OCI-M1 (cell line): Measurements from ENCODE around the gene KDM7A.
"Not testable (repeated sequence)": the region's sequence is repeated elsewhere in the genome, so short reads cannot be mapped to it uniquely, and the experiment has no call there.

ENCODE experiments used
- DNase-seq: peaks from one replicate; lab custom pipeline; 2025; lab: John Stamatoyannopoulos, UW

The KDM7A gene

GRCh38 chr7:140156460-140157080 is 20.2 kb downstream of the KDM7A start:
- no peak for DNase-seq

DNA sequence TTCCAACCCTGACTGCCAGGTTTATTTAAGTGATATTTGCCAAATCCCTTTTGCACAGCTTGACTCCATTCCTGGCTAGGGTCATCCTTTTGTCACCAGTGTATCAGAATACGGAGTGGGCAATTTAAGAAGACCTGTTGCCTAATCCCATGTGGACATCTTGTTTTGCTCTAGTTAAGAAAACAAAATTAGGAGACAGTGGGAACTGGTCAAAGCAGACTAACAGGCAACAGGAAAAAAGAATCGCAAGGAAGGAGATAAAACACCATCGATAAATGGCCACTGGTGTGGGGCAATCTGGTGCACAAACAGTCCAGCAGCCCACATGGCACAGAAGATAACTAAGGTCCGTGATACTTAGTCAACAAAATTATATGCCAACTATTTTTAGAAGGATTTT is 21.4 kb downstream of the KDM7A start:
- no peak for DNase-seq

DNA sequence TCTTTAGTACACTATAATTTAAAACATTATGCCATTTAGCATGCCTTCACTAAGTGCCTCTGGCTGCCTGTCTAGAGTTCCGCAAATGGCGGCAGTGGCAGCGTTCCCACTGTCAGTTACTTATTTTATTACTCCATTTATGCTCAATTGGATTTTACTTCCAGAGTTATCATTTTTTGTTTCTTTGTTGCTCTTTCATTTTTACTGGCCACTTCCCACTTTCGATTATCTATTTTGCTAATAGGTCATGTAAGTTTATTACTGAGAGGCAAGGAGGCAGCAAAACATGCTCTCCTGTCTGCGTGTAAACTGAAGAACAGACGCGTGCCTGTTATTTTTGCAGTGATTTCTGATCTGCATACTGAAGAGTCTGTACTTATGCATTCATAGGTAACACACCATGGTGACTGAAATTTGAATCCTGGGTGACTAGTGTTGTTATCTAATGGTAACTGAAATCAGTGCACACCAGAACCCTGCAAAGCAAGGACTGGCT is 23.1 kb downstream of the KDM7A start:
- no peak for DNase-seq

- no peak for DNase-seq
Measured at GRCh38 chr7:140146574-140146973, 30.2 kb downstream of the KDM7A start.

DNA sequence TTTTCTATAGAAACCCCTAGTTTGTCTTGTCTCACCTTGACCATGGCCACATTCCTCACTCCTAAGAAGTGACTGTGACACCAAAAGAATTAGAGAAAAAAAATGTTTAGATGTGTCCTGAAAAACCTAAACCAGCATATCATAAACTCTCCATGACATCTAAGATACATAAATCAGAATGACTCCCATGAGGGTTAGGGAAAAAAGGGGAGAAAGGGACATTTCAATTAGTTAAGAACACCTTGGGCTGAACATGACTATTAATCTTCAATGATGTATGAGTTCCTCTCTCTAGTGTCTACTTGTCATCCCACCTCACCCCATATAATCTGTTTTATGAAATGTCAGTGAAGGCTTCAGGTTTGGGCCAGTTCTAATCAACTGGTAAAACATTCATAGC is 31.1 kb downstream of the KDM7A start:
- DNase-seq, result no peak

DNA sequence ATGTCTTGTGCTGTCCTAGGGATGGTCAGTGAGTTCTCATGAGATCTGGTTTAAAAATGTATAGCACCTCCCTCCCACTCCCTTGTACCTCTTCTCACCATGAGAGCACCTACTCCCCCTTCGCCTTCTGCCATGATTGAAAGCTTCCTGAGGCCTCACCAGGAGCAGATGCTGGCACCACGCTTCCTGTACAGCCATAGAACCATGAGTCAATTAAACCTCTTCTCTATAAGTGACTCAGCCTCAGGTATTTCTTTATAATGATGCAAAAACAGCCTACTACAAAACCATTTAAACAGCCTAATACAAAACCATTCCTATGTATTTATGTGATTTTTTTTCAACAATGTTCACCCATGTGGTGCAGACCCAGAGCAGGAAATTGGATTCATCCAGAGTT is 32.0 kb downstream of the KDM7A start:
- no peak for DNase-seq

GRCh38 chr7:140143997-140144396 is 32.8 kb downstream of the KDM7A start:
- no peak for DNase-seq

DNA sequence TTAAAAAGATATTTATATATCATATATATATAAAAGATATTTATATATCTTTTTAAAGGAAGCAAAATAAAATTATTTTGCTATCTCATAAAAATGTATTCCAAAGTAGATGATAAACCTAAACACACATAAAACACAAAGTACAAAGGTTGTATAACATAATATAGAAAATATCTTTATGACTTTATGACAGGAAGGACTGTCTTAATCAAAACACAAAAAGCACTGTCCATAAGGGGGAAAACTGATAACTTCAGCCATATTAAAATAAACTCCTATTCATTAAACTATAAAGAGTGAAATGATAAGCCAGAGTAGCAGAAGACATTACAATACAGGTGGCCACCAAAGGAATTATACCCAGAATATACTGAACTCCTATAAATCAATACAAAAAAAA is 34.8 kb downstream of the KDM7A start:
- no peak for DNase-seq

DNA sequence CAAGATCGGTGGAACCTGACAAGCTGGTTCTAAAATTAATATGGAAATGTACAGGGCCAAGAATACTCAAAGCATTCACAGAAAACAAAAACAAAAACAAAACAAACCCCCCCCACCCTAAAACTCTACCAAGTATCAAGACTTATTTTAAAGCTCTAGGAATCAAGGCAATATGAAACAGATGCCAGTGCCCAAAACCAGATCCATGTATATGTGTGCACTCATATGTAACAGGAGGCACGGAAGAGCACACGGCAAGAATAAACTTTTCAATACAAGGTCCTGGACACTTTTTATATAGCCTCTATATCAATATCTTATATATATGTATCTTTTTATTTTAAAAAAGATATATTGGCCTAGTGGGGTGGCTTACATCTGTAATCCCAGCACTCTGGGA is 35.5 kb downstream of the KDM7A start:
- DNase-seq, result no peak

DNA sequence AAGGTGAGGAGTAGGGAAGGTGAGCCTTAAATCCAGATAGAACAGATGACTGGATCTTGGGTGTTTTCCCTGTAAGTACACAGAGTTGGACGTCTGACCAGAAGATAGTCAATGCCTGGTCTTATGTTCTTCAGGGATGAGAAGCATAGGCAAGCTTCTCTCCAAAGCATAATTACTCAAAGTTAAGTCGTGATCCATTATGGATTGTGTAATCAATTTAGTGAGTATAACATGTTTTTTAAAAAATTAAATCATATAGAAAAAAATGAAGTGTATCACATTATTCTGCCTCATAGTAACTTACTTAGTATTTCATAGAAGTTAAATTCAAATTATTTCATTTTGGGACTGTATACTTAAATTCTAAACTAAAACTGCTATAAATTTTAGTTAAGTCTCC is 39.7 kb downstream of the KDM7A start:
- DNase-seq, result no peak

GRCh38 chr7:140136073-140136472 is 40.7 kb downstream of the KDM7A start:
- DNase-seq, result no peak

DNA sequence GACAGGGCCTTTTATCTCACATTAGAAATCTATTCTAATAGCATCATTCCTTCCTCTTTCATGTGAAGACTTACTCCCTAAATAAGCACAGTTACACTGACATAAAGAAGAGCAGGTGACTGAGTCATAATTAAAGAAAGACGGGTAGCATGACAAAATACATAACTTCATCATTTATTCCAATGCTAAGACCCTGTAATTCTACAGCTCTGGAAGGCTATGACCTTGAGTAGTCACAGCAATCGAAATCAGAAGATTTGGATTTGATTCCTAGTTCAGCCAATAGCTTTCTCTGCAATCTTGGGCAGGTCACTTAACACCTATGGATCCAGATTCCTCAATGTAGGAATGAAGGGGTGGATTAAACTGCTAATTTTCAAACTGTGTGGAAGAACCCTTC is 42.7 kb downstream of the KDM7A start:
- no peak for DNase-seq

- no peak for DNase-seq
Measured at GRCh38 chr7:140127360-140128127, 49.2 kb downstream of the KDM7A start.

DNA sequence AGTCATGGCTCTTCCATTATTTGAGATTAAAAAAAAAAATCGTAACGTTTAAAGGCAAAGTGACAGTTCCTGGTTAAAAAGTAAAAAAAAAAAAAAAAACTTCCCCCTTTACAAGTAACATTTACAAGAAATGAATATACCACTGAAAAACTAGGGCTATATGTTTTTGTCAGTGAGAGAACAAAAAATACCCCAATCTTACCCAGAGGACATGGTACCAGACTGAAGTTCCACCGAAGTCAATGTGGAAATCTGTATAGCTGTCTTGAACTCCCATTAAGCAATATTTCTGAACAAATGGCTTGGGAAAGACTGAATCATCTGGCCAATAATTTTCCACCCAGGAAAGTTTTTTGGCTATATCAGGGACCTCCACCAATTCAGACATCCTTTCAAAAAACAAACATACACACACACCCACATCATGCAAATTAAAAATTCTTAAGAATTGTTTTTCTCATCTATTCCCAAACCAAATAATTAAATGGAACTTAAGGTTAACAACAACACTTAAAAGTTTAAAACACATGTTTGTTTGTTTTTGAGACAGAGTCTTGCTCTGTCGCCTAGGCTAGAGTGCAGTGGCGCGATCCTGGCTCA is 50.2 kb downstream of the KDM7A start:
- DNase-seq, result no peak

DNA sequence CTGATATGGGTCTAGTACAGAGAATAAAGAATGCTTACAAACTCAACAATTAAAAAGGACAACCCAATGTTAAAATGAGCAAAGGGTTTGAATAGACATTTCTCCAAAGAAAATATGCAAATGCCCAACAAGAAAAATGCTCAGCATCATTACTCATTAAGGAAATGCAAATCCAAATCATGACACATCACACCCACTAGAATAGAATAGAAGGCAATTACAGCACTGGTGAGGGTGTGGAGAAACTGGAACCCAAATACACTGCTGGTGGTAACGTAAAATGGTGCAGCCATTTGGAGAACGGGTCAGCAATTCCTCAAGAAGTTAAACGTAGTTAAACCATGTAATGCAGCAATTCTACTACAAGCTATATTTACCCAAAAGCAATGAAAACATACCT is 53.8 kb downstream of the KDM7A start:
- DNase-seq, result no peak

GRCh38 chr7:140121326-140121725 is 55.5 kb downstream of the KDM7A start:
- DNase-seq, result no peak

GRCh38 chr7:140114817-140115216 is 62.0 kb downstream of the KDM7A start:
- DNase-seq, result not testable (repeated sequence)

DNA sequence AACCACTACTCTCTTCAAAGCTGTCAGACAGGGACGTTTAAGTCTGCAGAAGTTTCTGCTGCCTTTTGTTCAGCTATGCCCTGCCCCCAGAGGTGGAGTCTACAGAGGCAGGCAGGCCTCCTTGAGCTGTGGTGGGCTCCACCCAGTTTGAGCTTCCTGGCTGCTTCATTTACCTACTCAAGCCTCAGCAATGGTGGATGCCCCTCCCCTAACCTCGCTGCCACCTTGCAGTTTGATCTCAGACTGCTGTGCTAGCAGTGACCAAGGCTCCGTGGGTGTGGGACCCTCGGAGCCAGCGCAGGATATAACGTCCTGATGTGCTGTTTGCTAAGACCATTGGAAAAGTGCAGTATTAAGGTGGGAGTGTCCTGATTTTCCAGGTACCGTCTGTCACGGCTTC is 68.0 kb downstream of the KDM7A start:
- not testable (repeated sequence) for DNase-seq

GRCh38 chr7:140096459-140096858 is 80.3 kb downstream of the KDM7A start:
- no peak for DNase-seq

- no peak for DNase-seq
Measured at GRCh38 chr7:140093375-140093774, 83.4 kb downstream of the KDM7A start.

GRCh38 chr7:140085447-140085846 is 91.3 kb downstream of the KDM7A start:
- no peak for DNase-seq

DNA sequence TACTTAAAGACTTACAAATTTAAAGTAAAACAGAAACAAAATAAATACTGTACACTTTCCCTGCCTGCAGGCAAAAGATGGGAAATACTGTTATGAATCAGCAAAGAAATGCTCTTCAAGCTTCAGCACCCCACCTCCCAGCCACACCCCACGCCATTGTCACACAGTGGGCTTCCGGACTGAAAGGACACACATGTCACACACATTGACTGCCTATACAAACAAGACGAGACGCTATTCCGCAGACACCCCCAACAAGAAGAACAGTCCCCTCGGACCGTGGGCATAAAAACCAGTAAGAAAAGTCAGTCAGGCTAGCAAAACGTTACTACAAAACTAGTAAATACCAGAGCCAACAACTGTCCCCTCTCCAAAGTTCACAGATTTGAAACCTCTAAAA is 91.8 kb downstream of the KDM7A start:
- no peak for DNase-seq

DNA sequence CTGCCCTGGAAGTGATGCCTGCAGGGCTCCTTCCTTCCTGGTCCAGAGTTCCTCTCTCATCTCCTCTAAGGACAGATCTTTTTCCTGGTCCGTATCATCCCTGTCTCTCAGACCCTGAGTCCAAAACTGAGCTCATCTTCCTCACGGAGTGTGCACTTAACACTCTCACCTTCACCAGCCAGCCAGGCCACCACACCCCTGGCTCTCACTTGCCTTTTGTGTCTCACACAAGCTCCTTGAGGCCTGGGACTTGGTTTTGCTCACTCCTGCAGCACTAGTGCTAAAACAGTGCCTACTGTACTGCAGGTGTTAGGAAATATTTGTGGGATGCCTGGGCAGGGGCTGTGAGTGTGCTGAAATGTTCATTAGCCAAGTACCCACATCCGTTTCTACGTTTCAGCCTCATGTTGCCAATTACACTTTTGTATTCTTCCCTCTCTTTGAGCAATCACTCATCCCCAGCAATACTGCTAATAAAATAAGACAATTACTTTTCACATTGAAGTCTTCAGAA is 92.6 kb downstream of the KDM7A start:
- DNase-seq, result no peak
